Osteoblast (primary cell): ENCODE measurements around the gene TSPOAP1. TPM values are rescaled to one million over a fixed set of nuclear protein-coding genes. Genes with fewer than 3 reads are reported as not detected.

Experiments used
- DNase-seq: peaks from one replicate; pipeline ENCODE4 v3.0.0; 2011; ENCODE audit warnings: low spot score, mixed read lengths; ENCODE audit not compliant: insufficient read length; ENCODE audit errors: missing footprints
- H2AFZ ChIP-seq: 2 replicates; pipeline ENCODE4 v1.6.0; 2011; ENCODE audit warnings: mild to moderate bottlenecking, low read length
- H3K27ac ChIP-seq: 2 replicates; pipeline ENCODE4 v1.5.1; 2011; ENCODE audit warnings: mild to moderate bottlenecking, low read depth, low read length, moderate library complexity
- H3K27me3 ChIP-seq: 2 replicates; pipeline ENCODE4 v1.6.0; 2012; ENCODE audit warnings: mild to moderate bottlenecking, control low read depth, inconsistent platforms, low read length, moderate library complexity; ENCODE audit not compliant: insufficient read depth
- H3K36me3 ChIP-seq: 2 replicates; pipeline ENCODE4 v1.5.1; 2011; ENCODE audit warnings: mild to moderate bottlenecking, low read length, control low read depth, moderate library complexity; ENCODE audit not compliant: insufficient read depth
- H3K4me1 ChIP-seq: 2 replicates; pipeline ENCODE4 v1.5.1; 2011; ENCODE audit warnings: mild to moderate bottlenecking, low read length, control low read depth, moderate library complexity; ENCODE audit not compliant: insufficient read depth
- H3K4me2 ChIP-seq: 2 replicates; pipeline ENCODE4 v1.6.0; 2011; ENCODE audit warnings: mild to moderate bottlenecking, low read length; ENCODE audit not compliant: insufficient read depth
- H3K4me3 ChIP-seq: fragments of 200-600 bp; sonication (generic); 3 replicates; pipeline ENCODE4 v1.5.1; 2012; ENCODE audit warnings: mild to moderate bottlenecking, low read length, inconsistent platforms; ENCODE audit not compliant: insufficient read depth
- H3K79me2 ChIP-seq: 2 replicates; pipeline ENCODE4 v1.6.0; 2012; ENCODE audit warnings: mild to moderate bottlenecking, low read length, control low read depth, inconsistent platforms; ENCODE audit not compliant: insufficient read depth
- H3K9me3 ChIP-seq: 2 replicates; pipeline ENCODE4 v1.5.1; 2011; ENCODE audit warnings: low read depth, low read length, control low read depth
- H4K20me1 ChIP-seq: 2 replicates; pipeline ENCODE4 v1.6.0; 2012; ENCODE audit warnings: mild to moderate bottlenecking, low read length, control low read depth; ENCODE audit not compliant: insufficient read depth
- total RNA-seq: library from RNA; depleted of rRNA; stranded (reverse); fragments of >200 nt; gene quantifications from 2 replicates; pipeline ENCODE4 v1.2.3, GENCODE V29; 2012
- TF ChIP-seq, protein P1 (sequence below): IDR thresholded peaks from 2 replicates; pipeline ENCODE4 v1.5.1; 2011; ENCODE audit warnings: mild to moderate bottlenecking, low read depth, low read length, moderate library complexity; ENCODE audit errors: extremely low read depth

The TSPOAP1 gene
- total RNA-seq, 1 donor: 4.3 TPM

DNA sequence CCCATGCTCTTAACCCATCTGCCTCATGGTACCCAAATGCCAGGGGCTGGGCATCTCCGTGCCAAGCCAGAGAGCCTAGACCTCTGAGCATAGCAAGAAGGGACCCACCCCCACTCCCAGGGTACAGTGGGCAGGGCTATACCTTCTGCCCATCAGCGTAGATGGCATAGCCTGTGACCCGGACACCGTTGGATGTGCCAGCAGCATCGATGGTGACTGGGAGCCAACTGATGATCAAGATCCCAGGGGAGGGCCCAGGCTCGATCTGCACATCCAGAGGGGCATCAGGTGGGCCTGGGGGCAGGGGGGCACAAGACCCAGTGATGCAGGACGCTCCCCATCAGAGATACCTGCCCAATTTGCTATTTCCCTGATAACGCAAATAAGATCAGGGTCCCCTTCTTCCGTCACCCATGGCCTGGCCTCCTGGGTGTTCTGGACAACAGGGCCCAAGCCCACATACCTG, 17.1 kb downstream of the TSPOAP1 start:
- H3K27ac ChIP-seq: no peak overlapping the region
- H4K20me1 ChIP-seq: no peaks in the 10 kb centered on the region
- TF ChIP-seq, protein P1, sequence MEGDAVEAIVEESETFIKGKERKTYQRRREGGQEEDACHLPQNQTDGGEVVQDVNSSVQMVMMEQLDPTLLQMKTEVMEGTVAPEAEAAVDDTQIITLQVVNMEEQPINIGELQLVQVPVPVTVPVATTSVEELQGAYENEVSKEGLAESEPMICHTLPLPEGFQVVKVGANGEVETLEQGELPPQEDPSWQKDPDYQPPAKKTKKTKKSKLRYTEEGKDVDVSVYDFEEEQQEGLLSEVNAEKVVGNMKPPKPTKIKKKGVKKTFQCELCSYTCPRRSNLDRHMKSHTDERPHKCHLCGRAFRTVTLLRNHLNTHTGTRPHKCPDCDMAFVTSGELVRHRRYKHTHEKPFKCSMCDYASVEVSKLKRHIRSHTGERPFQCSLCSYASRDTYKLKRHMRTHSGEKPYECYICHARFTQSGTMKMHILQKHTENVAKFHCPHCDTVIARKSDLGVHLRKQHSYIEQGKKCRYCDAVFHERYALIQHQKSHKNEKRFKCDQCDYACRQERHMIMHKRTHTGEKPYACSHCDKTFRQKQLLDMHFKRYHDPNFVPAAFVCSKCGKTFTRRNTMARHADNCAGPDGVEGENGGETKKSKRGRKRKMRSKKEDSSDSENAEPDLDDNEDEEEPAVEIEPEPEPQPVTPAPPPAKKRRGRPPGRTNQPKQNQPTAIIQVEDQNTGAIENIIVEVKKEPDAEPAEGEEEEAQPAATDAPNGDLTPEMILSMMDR: no peak
- H3K4me3 ChIP-seq: no peak overlapping the region
- H3K27me3 ChIP-seq: no peaks in the 10 kb centered on the region
- no peaks in the 10 kb centered on the region for H3K9me3 ChIP-seq
- H3K36me3 ChIP-seq: no peaks in the 10 kb centered on the region
- H3K79me2 ChIP-seq: no peaks in the 10 kb centered on the region
- peak; percentile 68 for DNase-seq
- no peaks in the 10 kb centered on the region for H3K4me1 ChIP-seq
- H2AFZ ChIP-seq: no peak overlapping the region
- no peak overlapping the region for H3K4me2 ChIP-seq

- Histone ChIP-seq H3K4me3 (no peak overlapping the region), H3K36me3 (no peaks in the 10 kb centered on the region), H3K79me2 (no peaks in the 10 kb centered on the region), H3K4me2 (no peak overlapping the region), H3K27me3 (no peaks in the 10 kb centered on the region), H3K9me3 (no peaks in the 10 kb centered on the region), H4K20me1 (no peaks in the 10 kb centered on the region), H2AFZ (no peak overlapping the region), H3K27ac (no peak overlapping the region), H3K4me1 (no peaks in the 10 kb centered on the region)
- peak; percentile 52 for DNase-seq
- TF ChIP-seq, protein P1: no peak
Measured at GRCh38 chr17:58310511-58311428, 17.8 kb downstream of the TSPOAP1 start.

- TF ChIP-seq, protein P1: no peak
- Histone ChIP-seq H4K20me1 (no peaks in the 10 kb centered on the region), H3K9me3 (no peaks in the 10 kb centered on the region), H3K79me2 (no peaks in the 10 kb centered on the region), H3K27ac (no peak overlapping the region), H3K27me3 (no peaks in the 10 kb centered on the region), H3K4me1 (no peaks in the 10 kb centered on the region), H3K36me3 (no peaks in the 10 kb centered on the region), H3K4me3 (no peak overlapping the region), H3K4me2 (no peak overlapping the region), H2AFZ (no peak overlapping the region)
- peak; percentile 70 for DNase-seq
Measured at GRCh38 chr17:58309918-58310259, 18.7 kb downstream of the TSPOAP1 start.
